ENCODE measurements around the gene TLCD4.

The TLCD4 gene

DNA sequence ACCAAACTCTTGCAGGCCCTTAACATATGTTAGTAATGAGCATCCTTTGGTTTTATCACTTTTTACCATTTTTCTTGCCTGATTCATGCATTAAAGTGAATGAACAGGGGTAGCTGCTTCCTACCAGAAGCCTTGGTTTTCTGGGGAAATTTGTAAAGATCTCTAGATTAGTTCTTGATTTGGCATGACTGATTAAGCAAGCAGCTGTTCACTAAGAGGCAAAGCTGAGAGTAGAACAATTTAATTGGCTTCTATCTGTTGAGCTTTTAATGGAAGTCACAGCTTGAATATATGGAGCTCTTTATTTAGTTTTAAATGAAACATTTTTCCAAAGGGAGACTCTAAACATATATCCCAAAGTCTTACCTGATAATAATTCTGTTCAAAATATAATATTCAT, 23.6 kb downstream of the TLCD4 start:
- H3K4me1 ChIP-seq (ENCODE audit: low read length) = no peaks in the 10 kb centered on the region
- no peaks in the 10 kb centered on the region for H3K27me3 ChIP-seq (replicated peaks; ENCODE audit: insufficient read depth, low read length)
- H3K4me3 ChIP-seq (ENCODE audit: low read length) = no peak overlapping the region
- TF ChIP-seq, protein P1, sequence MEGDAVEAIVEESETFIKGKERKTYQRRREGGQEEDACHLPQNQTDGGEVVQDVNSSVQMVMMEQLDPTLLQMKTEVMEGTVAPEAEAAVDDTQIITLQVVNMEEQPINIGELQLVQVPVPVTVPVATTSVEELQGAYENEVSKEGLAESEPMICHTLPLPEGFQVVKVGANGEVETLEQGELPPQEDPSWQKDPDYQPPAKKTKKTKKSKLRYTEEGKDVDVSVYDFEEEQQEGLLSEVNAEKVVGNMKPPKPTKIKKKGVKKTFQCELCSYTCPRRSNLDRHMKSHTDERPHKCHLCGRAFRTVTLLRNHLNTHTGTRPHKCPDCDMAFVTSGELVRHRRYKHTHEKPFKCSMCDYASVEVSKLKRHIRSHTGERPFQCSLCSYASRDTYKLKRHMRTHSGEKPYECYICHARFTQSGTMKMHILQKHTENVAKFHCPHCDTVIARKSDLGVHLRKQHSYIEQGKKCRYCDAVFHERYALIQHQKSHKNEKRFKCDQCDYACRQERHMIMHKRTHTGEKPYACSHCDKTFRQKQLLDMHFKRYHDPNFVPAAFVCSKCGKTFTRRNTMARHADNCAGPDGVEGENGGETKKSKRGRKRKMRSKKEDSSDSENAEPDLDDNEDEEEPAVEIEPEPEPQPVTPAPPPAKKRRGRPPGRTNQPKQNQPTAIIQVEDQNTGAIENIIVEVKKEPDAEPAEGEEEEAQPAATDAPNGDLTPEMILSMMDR (IDR thresholded peaks at IDR 0.05; ENCODE audit: low read length) = no peak
- no peak for TF ChIP-seq EZH2phosphoT487 (IDR thresholded peaks at IDR 0.05; ENCODE audit: low read length)
- TF ChIP-seq EZH2 (optimal IDR thresholded peaks at IDR 0.05; ENCODE audit: low read depth, low read length) = no peak
- H3K79me2 ChIP-seq (ENCODE audit: low read length) = no peaks in the 10 kb centered on the region
- no peaks in the 10 kb centered on the region for H4K20me1 ChIP-seq (ENCODE audit: insufficient read depth, low read length)
- H3K4me2 ChIP-seq (ENCODE audit: low read depth, low read length) = no peak overlapping the region
- H2AFZ ChIP-seq (ENCODE audit: low read length) = no peak overlapping the region
- DNase-seq = no peak
- no peaks in the 10 kb centered on the region for H3K9me3 ChIP-seq (replicated peaks; ENCODE audit: insufficient read depth, low read length)
- no peak overlapping the region for H3K27ac ChIP-seq (ENCODE audit: low read length)
- no peaks in the 10 kb centered on the region for H3K36me3 ChIP-seq (replicated peaks; ENCODE audit: insufficient read depth, low read length)
- no peak overlapping the region for H3K9ac ChIP-seq (ENCODE audit: low read length)
- H3F3A ChIP-seq (ENCODE audit: insufficient read depth, low read length) = no peaks in the 10 kb centered on the region
- H3K9me2 ChIP-seq (replicated peaks; ENCODE audit: insufficient read depth, low read length) = no peaks in the 10 kb centered on the region

- Histone ChIP-seq H3K9me3 (replicated peaks; ENCODE audit: insufficient read depth, low read length) (no peaks in the 10 kb centered on the region), H3F3A (ENCODE audit: insufficient read depth, low read length) (no peaks in the 10 kb centered on the region), H3K79me2 (ENCODE audit: low read length) (no peaks in the 10 kb centered on the region), H3K36me3 (replicated peaks; ENCODE audit: insufficient read depth, low read length) (no peaks in the 10 kb centered on the region), H2AFZ (ENCODE audit: low read length) (no peak overlapping the region), H3K4me1 (ENCODE audit: low read length) (no peaks in the 10 kb centered on the region), H3K27ac (ENCODE audit: low read length) (no peak overlapping the region), H4K20me1 (ENCODE audit: insufficient read depth, low read length) (no peaks in the 10 kb centered on the region), H3K9me2 (replicated peaks; ENCODE audit: insufficient read depth, low read length) (no peaks in the 10 kb centered on the region), H3K9ac (ENCODE audit: low read length) (no peak overlapping the region), H3K27me3 (replicated peaks; ENCODE audit: insufficient read depth, low read length) (no peaks in the 10 kb centered on the region), H3K4me2 (ENCODE audit: low read depth, low read length) (no peak overlapping the region), H3K4me3 (ENCODE audit: low read length) (no peak overlapping the region)
- TF ChIP-seq, protein P1 (IDR thresholded peaks at IDR 0.05; ENCODE audit: low read length) = no peak
- TF ChIP-seq EZH2 (optimal IDR thresholded peaks at IDR 0.05; ENCODE audit: low read depth, low read length) (no peak), EZH2phosphoT487 (IDR thresholded peaks at IDR 0.05; ENCODE audit: low read length) (no peak)
- DNase-seq = no peak
Observed at GRCh38 chr1:95145493-95145892, 28.3 kb downstream of the TLCD4 start.

DNA sequence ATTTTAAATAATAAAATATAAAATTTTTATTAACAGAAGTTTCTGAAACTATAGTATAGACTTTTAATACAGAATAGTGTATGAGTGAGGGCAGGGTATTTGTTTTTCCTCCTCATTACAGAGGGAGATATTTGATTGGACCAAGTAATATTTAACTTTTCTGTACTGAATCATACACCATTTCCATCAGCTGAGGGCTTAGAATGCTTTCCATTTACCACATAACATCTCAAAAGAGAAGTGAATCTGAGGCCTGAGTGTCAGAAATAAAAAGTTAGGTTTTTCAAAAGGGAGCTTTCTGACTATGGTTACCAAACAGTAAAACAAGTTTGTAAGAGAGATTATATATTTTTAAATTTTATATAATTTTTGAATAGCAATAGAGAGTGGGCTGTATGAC, 29.5 kb downstream of the TLCD4 start:
- no peak overlapping the region for H3K4me3 ChIP-seq (ENCODE audit: low read length)
- no peaks in the 10 kb centered on the region for H3F3A ChIP-seq (ENCODE audit: insufficient read depth, low read length)
- no peak overlapping the region for H3K9ac ChIP-seq (ENCODE audit: low read length)
- H3K36me3 ChIP-seq (replicated peaks; ENCODE audit: insufficient read depth, low read length) = no peaks in the 10 kb centered on the region
- H3K79me2 ChIP-seq (ENCODE audit: low read length) = no peaks in the 10 kb centered on the region
- no peaks in the 10 kb centered on the region for H3K27me3 ChIP-seq (replicated peaks; ENCODE audit: insufficient read depth, low read length)
- no peak for DNase-seq
- no peak overlapping the region for H2AFZ ChIP-seq (ENCODE audit: low read length)
- no peaks in the 10 kb centered on the region for H3K9me2 ChIP-seq (replicated peaks; ENCODE audit: insufficient read depth, low read length)
- H3K4me1 ChIP-seq (ENCODE audit: low read length) = no peaks in the 10 kb centered on the region
- no peaks in the 10 kb centered on the region for H4K20me1 ChIP-seq (ENCODE audit: insufficient read depth, low read length)
- no peak overlapping the region for H3K27ac ChIP-seq (ENCODE audit: low read length)
- TF ChIP-seq EZH2 (optimal IDR thresholded peaks at IDR 0.05; ENCODE audit: low read depth, low read length) = no peak
- TF ChIP-seq, protein P1 (IDR thresholded peaks at IDR 0.05; ENCODE audit: low read length) = no peak
- no peak for TF ChIP-seq EZH2phosphoT487 (IDR thresholded peaks at IDR 0.05; ENCODE audit: low read length)
- H3K9me3 ChIP-seq (replicated peaks; ENCODE audit: insufficient read depth, low read length) = no peaks in the 10 kb centered on the region
- H3K4me2 ChIP-seq (ENCODE audit: low read depth, low read length) = no peak overlapping the region
